Smooth muscle cell of the brain vasculature (primary cell): Measurements from ENCODE around the gene SH3BP4.

ENCODE experiments used
- DNase-seq: peaks from one replicate; pipeline ENCODE4 v3.0.0-alpha.2; 2012; ENCODE audit warnings: low read depth, low spot score

Gene SH3BP4

GRCh38 chr2:234951664-234952269, at the start of gene SH3BP4:
Gene SH3BP4, plus strand, starts transcription at chr2:234952017. Its CDS starts 82,986 bp downstream, at chr2:235035003.
- no peak for DNase-seq

GRCh38 chr2:234904785-234905184, 47.0 kb upstream of the SH3BP4 start:
- DNase-seq: no peak

GRCh38 chr2:234905547-234906265, 46.1 kb upstream of the SH3BP4 start:
- DNase-seq: no peak

- DNase-seq: no peak
These were observed 41.6 kb upstream of the SH3BP4 start for GRCh38 chr2:234910186-234910679.

- no peak for DNase-seq
These were observed 40.5 kb upstream of the SH3BP4 start for GRCh38 chr2:234911271-234911670.

- no peak for DNase-seq
These were observed 39.4 kb upstream of the SH3BP4 start for GRCh38 chr2:234912437-234912836.

GRCh38 chr2:234913208-234913626, 38.6 kb upstream of the SH3BP4 start:
- DNase-seq: no peak

- no peak for DNase-seq
These were observed 37.3 kb upstream of the SH3BP4 start for GRCh38 chr2:234914371-234915154.

- DNase-seq: no peak
These were observed 35.1 kb upstream of the SH3BP4 start for GRCh38 chr2:234916674-234917073.

GRCh38 chr2:234917211-234917975, 34.4 kb upstream of the SH3BP4 start:
- no peak for DNase-seq

- no peak for DNase-seq
These were observed 32.1 kb upstream of the SH3BP4 start for GRCh38 chr2:234919711-234920110.

GRCh38 chr2:234920836-234921235, 31.0 kb upstream of the SH3BP4 start:
- DNase-seq: no peak

- DNase-seq: no peak
These were observed 22.8 kb upstream of the SH3BP4 start for GRCh38 chr2:234929002-234929401.

GRCh38 chr2:234930397-234930796, 21.4 kb upstream of the SH3BP4 start:
- no peak for DNase-seq

GRCh38 chr2:234931371-234931770, 20.4 kb upstream of the SH3BP4 start:
- DNase-seq: no peak

GRCh38 chr2:234932591-234933168, 19.1 kb upstream of the SH3BP4 start:
- no peak for DNase-seq

- no peak for DNase-seq
These were observed 16.5 kb upstream of the SH3BP4 start for GRCh38 chr2:234935311-234935710.

GRCh38 chr2:234939576-234939975, 12.2 kb upstream of the SH3BP4 start:
- no peak for DNase-seq

- DNase-seq: no peak
These were observed 11.8 kb upstream of the SH3BP4 start for GRCh38 chr2:234939996-234940395.

- no peak for DNase-seq
These were observed 11.3 kb upstream of the SH3BP4 start for GRCh38 chr2:234940527-234940926.

- no peak for DNase-seq
These were observed 6.4 kb upstream of the SH3BP4 start for GRCh38 chr2:234945339-234945873.
